HG03064 (cell line): ENCODE data around the gene MYL5.
"Not testable (repeated sequence)": the region's sequence is repeated elsewhere in the genome, so short reads cannot be mapped to it uniquely, and the experiment has no call there.

Experiments
- ATAC-seq: cut with Tn5 transposase; IDR thresholded peaks from one replicate; pipeline ENCODE4 v1.9.1; 2021; ENCODE audit warnings: low read depth; ENCODE audit not compliant: unreplicated experiment

Gene MYL5

DNA sequence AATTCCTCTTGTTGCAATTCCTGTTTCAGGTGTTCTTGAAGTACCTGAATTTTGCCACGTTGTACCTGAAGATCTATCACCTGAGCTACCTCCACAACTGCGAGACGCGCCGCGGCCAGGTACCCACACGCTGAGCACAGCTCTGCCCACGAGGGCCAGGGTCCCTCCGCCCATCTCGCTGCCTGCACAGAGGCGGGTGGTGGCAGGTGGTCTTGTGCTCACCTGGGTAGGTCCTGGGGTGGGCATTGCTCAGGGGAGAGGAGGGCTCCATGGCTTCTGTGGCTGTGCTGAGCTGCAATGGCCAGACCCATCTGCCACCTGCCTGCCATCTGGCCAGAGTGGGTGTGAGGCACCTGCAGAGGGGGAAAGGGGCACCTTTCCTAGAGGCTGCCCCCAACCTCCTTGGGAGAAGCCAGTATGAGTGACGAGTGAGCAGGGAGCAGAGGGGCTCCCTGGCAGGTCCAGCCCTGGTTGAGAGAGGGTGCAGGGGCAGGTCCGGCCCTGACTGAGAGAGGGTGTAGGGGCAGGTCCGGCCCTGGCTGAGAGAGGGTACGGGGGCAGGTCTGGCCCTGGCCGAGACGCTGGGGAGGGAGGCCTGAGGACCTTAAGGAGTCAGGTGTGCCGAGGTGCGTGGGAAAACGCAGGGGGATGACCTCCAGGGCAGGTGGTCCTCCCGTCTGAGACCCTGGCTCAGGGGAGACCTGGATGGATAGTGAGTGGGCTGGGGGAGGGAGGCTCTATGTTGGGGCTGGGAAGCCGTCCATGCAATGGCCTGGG is 38.3 kb upstream of the MYL5 start:
- ATAC-seq, result no peak

- ATAC-seq, result no peak
Observed at GRCh38 chr4:636628-637159, 37.6 kb upstream of the MYL5 start.

DNA sequence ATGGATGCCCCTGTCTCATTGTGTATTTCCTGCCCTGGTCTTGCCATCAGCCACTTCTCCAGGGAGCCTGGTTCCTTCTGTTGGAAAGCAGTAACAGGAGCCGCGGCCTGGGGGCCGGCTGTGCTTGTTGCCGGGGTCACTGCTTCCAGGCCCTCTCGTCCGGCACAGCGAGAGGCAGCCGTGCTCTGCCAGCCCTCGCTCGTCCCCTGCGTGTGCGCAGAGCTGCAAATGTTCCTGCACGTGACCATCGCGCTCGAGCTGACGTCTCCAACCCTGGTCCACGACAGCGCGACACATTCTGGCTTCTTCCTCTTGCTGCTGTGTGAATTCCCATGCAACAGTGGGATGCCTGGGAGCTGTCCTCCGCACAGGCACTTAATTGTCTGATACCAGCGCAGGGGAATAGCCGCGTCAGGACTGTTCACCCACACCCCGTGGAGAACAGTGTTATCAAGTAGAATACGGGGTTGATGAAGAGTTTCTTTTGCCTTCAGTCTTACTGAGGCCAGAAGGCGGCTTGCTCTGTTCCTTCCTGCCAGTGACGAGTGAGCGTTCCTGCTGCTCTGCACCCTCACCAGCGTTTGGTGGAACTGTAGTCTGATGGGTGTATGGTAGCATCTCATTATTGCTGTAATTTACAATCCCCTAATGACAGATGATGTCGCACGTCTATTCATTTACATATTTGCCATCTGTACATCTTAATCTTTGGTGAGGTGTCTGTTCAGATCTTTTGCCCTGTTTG is 36.6 kb upstream of the MYL5 start:
- ATAC-seq, result no peak

- ATAC-seq, result not testable (repeated sequence)
Observed at GRCh38 chr4:642366-642765, 32.0 kb upstream of the MYL5 start.

DNA sequence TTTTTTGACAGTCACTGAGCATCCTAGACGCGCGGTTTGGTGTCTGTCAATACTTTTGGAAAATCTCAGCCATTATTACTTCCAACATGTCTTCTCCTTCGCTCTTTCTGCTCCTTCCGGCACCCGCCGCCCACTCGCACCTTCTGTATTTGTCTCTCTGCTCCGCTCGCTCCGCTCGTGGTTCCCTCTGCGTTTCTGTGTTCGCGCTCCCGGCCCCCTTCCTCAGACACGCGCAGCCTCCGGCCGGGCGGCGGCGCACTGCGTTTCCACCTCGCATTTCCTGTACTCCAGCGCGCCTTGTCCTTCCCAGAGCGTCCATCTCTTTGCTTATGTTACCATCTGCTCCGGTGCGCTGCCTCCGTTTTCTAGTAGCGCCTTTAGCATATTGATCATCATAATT is 27.9 kb upstream of the MYL5 start:
- no peak for ATAC-seq

DNA sequence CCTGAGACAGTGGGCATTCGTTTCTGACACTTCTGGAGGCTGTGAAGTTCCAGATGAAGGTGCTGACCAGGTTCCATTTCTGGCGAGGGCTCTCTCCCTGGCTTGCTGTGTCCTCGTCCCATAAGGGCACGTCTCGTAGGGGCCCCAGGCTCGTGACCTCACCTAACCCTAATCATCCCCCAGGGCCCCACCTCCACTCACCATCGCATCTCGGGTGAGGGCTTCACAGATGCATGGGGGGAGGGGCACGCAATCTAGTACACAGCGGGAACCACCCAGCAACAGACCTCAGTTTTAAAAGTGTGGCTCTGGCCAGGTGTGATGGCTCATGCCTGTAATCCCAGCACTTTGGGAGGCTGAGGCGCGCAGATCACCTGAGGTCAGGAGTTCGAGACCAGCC is 26.9 kb upstream of the MYL5 start:
- no peak for ATAC-seq

DNA sequence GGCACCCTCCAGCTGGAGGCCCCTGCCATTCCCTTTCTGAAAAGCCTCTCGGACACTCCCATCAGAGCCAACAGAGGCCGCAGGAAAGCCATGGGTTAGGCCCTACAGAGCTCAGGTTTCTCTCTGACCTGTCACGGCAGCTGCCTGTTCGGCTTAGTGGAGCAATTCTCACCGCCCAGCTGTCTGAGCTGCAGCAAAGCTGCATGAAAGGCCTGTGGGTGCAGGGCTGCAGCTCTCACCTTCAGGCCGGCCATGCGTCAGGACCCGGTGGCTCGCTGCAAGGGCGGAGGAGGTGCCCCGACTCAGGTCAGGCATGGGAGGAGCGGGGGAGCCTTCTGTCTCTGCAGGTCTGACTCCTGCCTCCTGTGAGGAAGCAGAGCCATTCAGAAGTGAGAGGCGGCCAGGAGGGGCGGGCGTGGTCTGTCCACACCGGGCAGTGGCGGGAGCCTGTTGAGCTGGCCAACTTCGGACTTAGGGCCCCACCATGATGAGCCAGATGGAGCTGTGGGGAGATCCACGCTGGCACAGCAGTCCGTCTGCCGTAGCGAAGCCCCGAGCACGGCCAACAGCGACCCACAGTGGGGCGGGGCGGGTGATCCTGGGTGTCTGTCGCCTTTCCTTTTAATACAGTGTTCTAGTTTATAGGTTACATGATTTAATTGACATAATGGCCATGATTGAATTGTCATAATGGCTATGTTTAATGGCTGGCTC is 25.6 kb upstream of the MYL5 start:
- no peak for ATAC-seq

DNA sequence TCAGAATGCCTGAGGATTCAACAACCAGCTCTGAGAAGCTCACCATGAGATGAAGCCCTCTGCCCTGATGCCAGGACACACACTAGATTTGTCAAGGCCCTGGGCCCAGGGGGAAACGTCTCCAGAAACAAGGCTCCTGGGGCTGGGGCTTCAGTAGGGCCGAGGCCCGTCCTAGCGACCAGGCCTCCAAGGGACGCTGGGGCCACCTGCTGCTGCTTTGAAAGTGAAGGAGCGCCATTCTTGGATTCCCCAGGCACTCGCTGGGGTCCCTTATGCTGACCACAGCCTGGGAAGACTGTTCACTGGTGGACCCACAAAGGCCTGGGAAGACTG is 25.1 kb upstream of the MYL5 start:
- no peak for ATAC-seq

- no peak for ATAC-seq
Observed at GRCh38 chr4:649751-650310, 24.5 kb upstream of the MYL5 start.

DNA sequence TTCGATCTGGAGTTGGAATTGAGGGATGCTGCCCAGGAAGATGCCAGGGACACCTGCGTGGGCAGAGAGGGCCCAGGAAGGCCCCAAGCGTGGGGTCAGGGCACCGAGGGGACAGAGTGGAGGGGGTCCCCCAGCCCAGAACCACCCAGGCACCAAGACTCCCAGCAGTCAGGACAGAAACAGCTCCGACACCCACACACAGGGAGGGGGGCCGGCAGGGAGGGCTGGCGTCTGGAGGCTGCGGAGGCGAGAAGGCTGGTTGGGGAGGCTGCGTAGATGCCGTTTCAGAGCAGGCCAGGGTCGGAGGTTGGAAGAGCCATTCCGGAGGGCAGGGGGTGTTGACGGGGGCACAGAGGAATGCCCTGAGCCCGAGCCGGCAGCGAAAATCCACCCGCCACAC is 23.9 kb upstream of the MYL5 start:
- ATAC-seq, result no peak

- ATAC-seq, result no peak
Observed at GRCh38 chr4:650951-651883, 23.1 kb upstream of the MYL5 start.

GRCh38 chr4:651884-652642 is 22.3 kb upstream of the MYL5 start:
- no peak for ATAC-seq

DNA sequence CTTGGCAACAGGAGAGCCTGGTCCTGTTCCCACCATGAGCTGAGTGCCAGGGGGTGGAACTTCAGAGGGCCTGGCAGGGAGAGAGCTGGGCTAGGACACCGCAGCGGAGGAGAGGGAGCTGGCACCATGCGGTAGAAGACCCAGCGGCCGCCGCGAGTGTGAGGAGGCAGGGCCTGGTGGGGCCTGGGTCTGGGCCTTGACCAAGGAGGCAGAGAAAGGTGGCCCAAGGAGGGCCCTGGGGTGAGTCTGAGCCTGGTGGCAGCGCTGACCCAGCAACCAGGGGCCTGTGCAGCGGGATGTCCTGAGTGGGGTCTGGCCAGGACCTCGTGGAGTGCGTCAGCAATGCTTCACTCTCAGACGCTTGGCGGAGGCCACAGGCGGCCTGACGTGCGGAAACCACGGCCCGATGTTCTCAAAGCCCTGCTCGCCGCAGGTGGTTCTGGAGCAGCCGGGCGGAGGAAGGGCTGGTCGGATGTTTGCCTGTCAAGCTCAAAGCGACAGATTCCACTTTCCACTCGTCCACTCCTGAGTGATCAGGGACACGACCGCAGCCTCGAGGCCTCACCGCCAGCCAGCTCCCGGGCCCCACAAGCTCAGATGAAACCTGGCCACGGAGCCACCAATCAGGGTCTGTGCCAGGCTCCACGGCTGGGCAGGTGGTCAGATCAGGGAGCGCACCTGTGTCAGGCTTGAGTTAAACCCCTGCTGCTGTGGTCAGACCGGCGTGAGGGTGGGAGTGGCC is 21.1 kb upstream of the MYL5 start:
- no peak for ATAC-seq

GRCh38 chr4:653831-654502 is 20.4 kb upstream of the MYL5 start:
- no peak for ATAC-seq

- no peak for ATAC-seq
Observed at GRCh38 chr4:654503-654845, 19.9 kb upstream of the MYL5 start.

DNA sequence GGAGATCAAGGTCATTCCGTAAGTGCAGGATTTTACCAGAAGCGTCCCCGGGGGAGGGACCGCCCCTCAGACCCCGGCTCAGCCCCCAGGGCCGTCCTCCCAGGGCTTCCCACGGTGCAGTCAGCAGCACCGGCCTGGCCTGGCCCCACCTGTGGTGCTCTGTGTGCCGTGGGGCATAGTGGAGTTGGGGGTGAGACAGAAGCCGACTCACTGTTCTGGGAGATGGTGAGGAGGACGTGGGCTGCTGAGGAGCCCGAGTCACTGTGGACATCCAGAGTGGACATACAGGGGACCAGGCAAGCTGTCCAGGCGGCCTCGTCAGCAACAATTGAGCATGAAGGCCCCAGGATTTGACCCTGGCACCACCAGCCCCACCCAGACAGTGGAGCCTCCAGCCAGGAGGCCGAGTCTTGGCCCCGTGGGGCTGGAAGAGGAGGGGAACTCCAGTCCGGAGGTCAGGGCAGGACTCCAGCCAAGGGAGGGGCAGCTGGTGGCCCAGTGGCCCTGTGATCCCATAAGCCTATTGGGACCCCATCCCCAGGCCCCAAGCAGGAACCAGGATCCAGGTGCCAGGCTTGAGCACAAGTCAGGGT is 19.4 kb upstream of the MYL5 start:
- ATAC-seq, result no peak

- ATAC-seq, result no peak
Observed at GRCh38 chr4:655464-656151, 18.7 kb upstream of the MYL5 start.
